ENCODE results near the gene ABCA9.

Gene ABCA9

GRCh38 chr17:69064476-69064875 lies 3.7 kb upstream of the ABCA9 start:
- peak; percentile 53 for DNase-seq

GRCh38 chr17:69064001-69064400 lies 3.3 kb upstream of the ABCA9 start:
- peak; percentile 82 for DNase-seq

GRCh38 chr17:69062860-69063581 lies 2.3 kb upstream of the ABCA9 start:
- DNase-seq = no peak

GRCh38 chr17:69061721-69062556 lies 1.2 kb upstream of the ABCA9 start:
- no peak for DNase-seq

GRCh38 chr17:69059458-69060175 lies 1.1 kb downstream of the ABCA9 start:
- no peak for DNase-seq

GRCh38 chr17:69058165-69058564 lies 2.6 kb downstream of the ABCA9 start:
- DNase-seq = peak; percentile 19

GRCh38 chr17:69057280-69057679 lies 3.4 kb downstream of the ABCA9 start:
- DNase-seq = peak; percentile 53

GRCh38 chr17:69056179-69056823 lies 4.4 kb downstream of the ABCA9 start:
- no peak for DNase-seq

GRCh38 chr17:69055334-69055733 lies 5.4 kb downstream of the ABCA9 start:
- no peak for DNase-seq

- peak; percentile 42 for DNase-seq
Measured at GRCh38 chr17:69050999-69051775, 9.5 kb downstream of the ABCA9 start.

GRCh38 chr17:69048634-69049033 lies 12.1 kb downstream of the ABCA9 start:
- no peak for DNase-seq

- DNase-seq = peak; percentile 92
Measured at GRCh38 chr17:69047368-69048263, 13.1 kb downstream of the ABCA9 start.

- DNase-seq = no peak
Measured at GRCh38 chr17:69046121-69046807, 14.5 kb downstream of the ABCA9 start.

GRCh38 chr17:69045646-69046045 lies 15.1 kb downstream of the ABCA9 start:
- DNase-seq = no peak

GRCh38 chr17:69044371-69044770 lies 16.4 kb downstream of the ABCA9 start:
- DNase-seq = no peak

- peak; percentile 50 for DNase-seq
Measured at GRCh38 chr17:69043098-69043734, 17.5 kb downstream of the ABCA9 start.

GRCh38 chr17:69042308-69042707 lies 18.4 kb downstream of the ABCA9 start:
- DNase-seq = no peak

GRCh38 chr17:69031839-69032238 lies 28.9 kb downstream of the ABCA9 start:
- DNase-seq = no peak

- DNase-seq = no peak
Measured at GRCh38 chr17:69030169-69030568, 30.6 kb downstream of the ABCA9 start.

- no peak for DNase-seq
Measured at GRCh38 chr17:69018687-69019086, 42.0 kb downstream of the ABCA9 start.
